CD4-positive, alpha-beta T cell (primary cell): Measurements from ENCODE around the gene ASXL1. TPM values are rescaled to one million over a fixed set of nuclear protein-coding genes. Genes with fewer than 3 reads are reported as not detected.
A peak's percentile ranks its signal among the peaks of the same experiment; 100 is the strongest.

Experiments
- ATAC-seq: fragments of 200-7000 bp; cut with Tn5 transposase; one replicate; pipeline ENCODE4 v1.10.0; 2022; ENCODE audit warnings: mild to moderate bottlenecking; ENCODE audit not compliant: poor library complexity
- CTCF ChIA-PET: fragments of 350-600 bp; sonication (Branson Sonifier 250); formaldehyde crosslinking; loops from one replicate; lab custom pipeline; 2021; ENCODE audit warnings: antibody characterized with exemption, inconsistent platforms; lab: Charles Lee
- POLR2A ChIA-PET: fragments of 350-600 bp; sonication (Branson Sonifier 250); formaldehyde crosslinking; loops from one replicate; lab custom pipeline; 2021; ENCODE audit warnings: antibody characterized with exemption, inconsistent platforms; lab: Charles Lee
- DNase-seq, 14 experiments: peaks; one replicate each; pipeline ENCODE4 v3.0.0-alpha.2; 2013 to 2020; ENCODE audit warnings: mixed read lengths in 2 of 14
- H3K27ac ChIP-seq, 2 donors: one replicate each; pipeline versions ENCODE4 v1.5.1 to v1.7.0; 2013; ENCODE audit warnings: low read length in 2 of 2, low read depth in 1 of 2, mild to moderate bottlenecking in 1 of 2
- H3K27me3 ChIP-seq, 2 experiments: 1 replicate in 1 of 2; 2 replicates in 1 of 2; pipeline versions ENCODE4 v1.6.1 to v1.7.0; 2013; ENCODE audit warnings: low read length in 2 of 2, control low read depth in 1 of 2, mild to moderate bottlenecking in 1 of 2, moderate library complexity in 1 of 2; ENCODE audit not compliant: insufficient read depth in 2 of 2, control insufficient read depth in 1 of 2
- H3K36me3 ChIP-seq: one replicate; pipeline ENCODE4 v1.6.1; 2013; ENCODE audit warnings: low read length, control low read depth; ENCODE audit not compliant: insufficient read depth
- H3K4me1 ChIP-seq: one replicate; pipeline ENCODE4 v1.6.1; 2013; ENCODE audit warnings: low read length, control low read depth; ENCODE audit not compliant: insufficient read depth
- H3K4me3 ChIP-seq: one replicate; pipeline ENCODE4 v1.5.1; 2013; ENCODE audit warnings: mild to moderate bottlenecking, low read length, moderate library complexity
- H3K9me3 ChIP-seq, 2 experiments: 1 replicate in 1 of 2; 2 replicates in 1 of 2; pipeline versions ENCODE4 v1.6.1 to v1.7.0; 2013; ENCODE audit warnings: low read length in 2 of 2, mild to moderate bottlenecking in 2 of 2, control low read depth in 1 of 2, moderate library complexity in 1 of 2; ENCODE audit not compliant: control insufficient read depth in 1 of 2, insufficient read depth in 1 of 2
- H3K27ac Mint-ChIP-seq: one replicate; pipeline ENCODE4 v1.8.0; 2020; ENCODE audit warnings: mixed read lengths
- H3K27me3 Mint-ChIP-seq: one replicate; pipeline ENCODE4 v1.8.0; 2021; ENCODE audit warnings: mixed read lengths
- H3K36me3 Mint-ChIP-seq: one replicate; pipeline ENCODE4 v1.8.0; 2021; ENCODE audit warnings: low read depth, mixed read lengths
- H3K4me1 Mint-ChIP-seq: one replicate; pipeline ENCODE4 v1.8.0; 2021; ENCODE audit warnings: low read depth, mixed read lengths
- H3K4me3 Mint-ChIP-seq: one replicate; pipeline ENCODE4 v1.8.0; 2020; ENCODE audit warnings: mild to moderate bottlenecking, mixed read lengths
- H3K9me3 Mint-ChIP-seq: one replicate; pipeline ENCODE4 v1.8.0; 2020; ENCODE audit warnings: mixed read lengths
- CTCF ChIP-seq: fragments of 200-600 bp; IDR thresholded peaks from one replicate; pipeline ENCODE4 v1.8.0; 2022; ENCODE audit warnings: antibody characterized with exemption, mild to moderate bottlenecking
- intact Hi-C, 2 experiments: fragments of 100-400 bp; cut with DNase I in 1 of 2; cut with micrococcal nuclease in 1 of 2; formaldehyde crosslinking; loops; one replicate each; pipeline versions ENCODE4 v1.15.1 to v1.9.0; 2023 to 2025; cut with DNase I, micrococcal nuclease
- total RNA-seq, 174 experiments: library from RNA in 2 of 174; stranded (reverse) in 2 of 174; gene quantifications; one replicate each; pipeline ENCODE4 v1.2.3 and lab custom pipeline; 2021 to 2026

Gene ASXL1
- total RNA-seq, 2 experiments from 2014 or later: 213 to 222 TPM

GRCh38 chr20:32362901-32363364, 4.8 kb downstream of the ASXL1 start:
- Mint-ChIP-seq H3K36me3 (peaks cover 29% of the 10 kb centered on the region), H3K9me3 (no peaks in the 10 kb centered on the region), H3K4me3 (peak overlapping the region; percentile 92), H3K27me3 (no peaks in the 10 kb centered on the region), H3K27ac (peak overlapping the region; percentile 61), H3K4me1 (peaks cover 84% of the 10 kb centered on the region)
- Histone ChIP-seq H3K27ac (peak overlapping the region in 1 of 2 donors; percentile 4), H3K4me3 (no peak overlapping the region), H3K9me3 (no peaks in the 10 kb centered on the region), H3K4me1 (peaks cover 58% of the 10 kb centered on the region), H3K36me3 (peaks cover 11% of the 10 kb centered on the region), H3K27me3 (no peaks in the 10 kb centered on the region)
- DNase-seq (peak in 1 of 14 experiments; percentile 21), ATAC-seq (no peak)
- POLR2A ChIA-PET: interaction anchor here (0.6 to 1.4 kb wide), 3 partner anchors 9 to 146 kb away, joined by 3 to 5 read pairs (median 3); no protein-coding TSS in a partner anchor
- CTCF ChIA-PET: interaction anchor here (0.9 to 1.3 kb wide), 2 partner anchors 9 to 122 kb away, joined by 3 to 4 read pairs; no protein-coding TSS in a partner anchor
- intact Hi-C loops: loop anchor here in 1 of 2 experiments (5.0 kb wide), 1 partner anchor 44 kb away; no protein-coding TSS in a partner anchor
- TF ChIP-seq CTCF: no peak

GRCh38 chr20:32363492-32363891, 5.4 kb downstream of the ASXL1 start:
- no peak overlapping the region for H3K4me3 ChIP-seq

More at GRCh38 chr20:32363492-32363891, 5.4 kb downstream of the ASXL1 start:
- Mint-ChIP-seq H3K27ac (peak overlapping the region; percentile 61), H3K27me3 (no peaks in the 10 kb centered on the region), H3K4me3 (peak overlapping the region; percentile 92), H3K9me3 (no peaks in the 10 kb centered on the region), H3K4me1 (peaks cover 87% of the 10 kb centered on the region), H3K36me3 (peaks cover 30% of the 10 kb centered on the region)
- no peak for ATAC-seq
- ChIA-PET POLR2A (interaction anchor here (0.6 to 1.4 kb wide), 5 partner anchors 8 to 145 kb away, joined by 3 to 5 read pairs (median 3); no protein-coding TSS in a partner anchor), CTCF (interaction anchor here (0.9 to 1.3 kb wide), 2 partner anchors 8 to 122 kb away, joined by 3 to 4 read pairs; no protein-coding TSS in a partner anchor)
- peaks cover 15% of the 10 kb centered on the region for H3K36me3 ChIP-seq
- H3K27me3 ChIP-seq: no peaks in the 10 kb centered on the region
- peaks cover 58% of the 10 kb centered on the region for H3K4me1 ChIP-seq
- TF ChIP-seq CTCF: no peak
- DNase-seq: no peak
- intact Hi-C loops: loop anchor here in 1 of 2 experiments (5.0 kb wide), 1 partner anchor 44 kb away; no protein-coding TSS in a partner anchor
- peak overlapping the region in 1 of 2 donors; percentile 4 for H3K27ac ChIP-seq
- no peaks in the 10 kb centered on the region for H3K9me3 ChIP-seq
